GM21423 (cell line): Measurements from ENCODE around the gene FBN3.
"Not testable (repeated sequence)": the region's sequence is repeated elsewhere in the genome, so short reads cannot be mapped to it uniquely, and the experiment has no call there.

Experiments
- ATAC-seq: cut with Tn5 transposase; IDR thresholded peaks from one replicate; pipeline ENCODE4 v1.9.1; 2021; ENCODE audit warnings: mild to moderate bottlenecking, moderate library complexity; ENCODE audit not compliant: unreplicated experiment

The FBN3 gene

GRCh38 chr19:8025316-8025715 lies 124.1 kb downstream of the FBN3 start:
- ATAC-seq: no peak

DNA sequence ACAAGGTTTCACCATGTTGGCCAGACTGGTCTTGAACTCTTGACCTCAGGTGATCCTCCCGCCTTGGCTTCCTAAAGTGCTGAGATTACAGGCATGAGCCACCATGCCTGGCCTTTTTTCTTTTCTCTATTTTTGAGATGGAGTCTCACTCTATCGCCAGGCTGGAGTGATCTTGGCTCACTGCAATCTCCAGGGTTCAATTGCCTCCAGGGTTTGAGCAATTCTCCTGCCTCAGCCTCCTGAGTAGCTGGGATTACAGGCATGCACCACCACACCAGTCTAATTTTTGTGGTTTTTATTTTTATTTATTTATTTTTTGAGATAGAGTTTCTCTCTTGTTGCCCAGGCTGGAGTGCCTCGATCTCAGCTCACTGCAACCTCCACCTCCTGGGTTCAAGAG lies 125.1 kb downstream of the FBN3 start:
- not testable (repeated sequence) for ATAC-seq

- no peak for ATAC-seq
Observed at GRCh38 chr19:8023371-8023770, 126.0 kb downstream of the FBN3 start.

DNA sequence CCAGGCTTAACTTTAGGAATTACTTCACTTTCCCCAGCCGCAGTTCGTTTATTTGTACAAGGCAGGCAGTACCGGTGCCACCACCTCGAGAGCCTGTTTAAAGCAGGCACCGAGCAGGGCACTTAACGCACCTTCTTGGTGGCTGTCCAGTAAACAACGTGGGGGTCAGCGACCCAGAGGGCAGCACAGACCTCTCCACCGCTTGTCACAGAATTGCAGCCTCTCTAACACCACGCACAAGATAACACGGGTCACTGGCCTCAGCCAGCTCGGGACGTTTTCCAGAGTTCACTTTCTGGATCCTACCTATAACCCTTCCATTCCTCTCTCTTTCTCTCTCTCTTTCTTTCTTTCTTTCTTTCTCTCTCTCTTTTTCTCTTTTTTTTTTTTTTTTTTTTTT lies 127.1 kb downstream of the FBN3 start:
- ATAC-seq: no peak

DNA sequence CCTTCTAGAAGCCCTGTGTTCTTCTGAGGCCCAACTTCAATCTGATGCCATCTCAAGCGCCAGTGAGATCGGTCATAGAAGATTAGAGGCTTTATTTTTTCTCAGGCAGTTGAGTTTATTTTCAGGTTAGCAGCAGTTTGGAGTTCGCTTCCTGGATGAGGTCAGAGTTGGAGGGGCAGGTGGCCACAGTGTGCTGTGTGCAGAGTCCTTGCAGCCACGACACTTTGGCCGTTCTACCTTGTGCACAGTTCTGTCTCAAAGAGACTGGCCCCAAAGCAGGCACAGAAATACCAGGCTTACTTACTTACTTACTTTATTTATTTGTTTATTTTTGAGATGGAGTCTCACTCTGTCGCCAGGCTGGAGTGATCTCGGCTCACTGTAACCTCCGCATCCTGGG lies 128.0 kb downstream of the FBN3 start:
- no peak for ATAC-seq

GRCh38 chr19:8020681-8021080 lies 128.7 kb downstream of the FBN3 start:
- ATAC-seq: no peak

DNA sequence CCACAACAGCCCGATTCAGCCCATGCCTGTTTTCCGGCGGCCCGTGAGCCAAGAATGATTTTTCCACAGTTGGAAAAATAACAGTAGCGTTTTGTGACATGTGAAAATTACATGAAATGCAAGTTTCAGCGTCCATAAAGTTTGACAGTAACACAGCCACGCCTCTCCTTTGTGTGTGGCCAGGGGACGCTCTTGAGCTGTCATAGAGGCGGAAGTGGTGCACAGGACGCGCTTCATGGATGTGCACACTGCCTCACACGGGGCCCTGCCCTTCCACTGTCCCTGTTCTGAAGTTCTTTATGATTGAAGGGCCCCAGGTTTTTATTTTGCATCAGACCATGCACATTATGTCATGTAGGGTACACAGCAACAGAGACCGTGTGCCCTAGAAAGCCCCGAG lies 131.6 kb downstream of the FBN3 start:
- no peak for ATAC-seq
